ENCODE data around the gene HHAT. TPM values are rescaled to one million over a fixed set of nuclear protein-coding genes. Genes with fewer than 3 reads are reported as not detected.

HHAT gene
- total and polyA plus RNA-seq, 2 of the 4 experiments (the other 2 are of a cell fraction) = 1.7 to 2.5 TPM

GRCh38 chr1:210467440-210468043 lies 138.8 kb downstream of the HHAT start:
- DNase-seq = peak; percentile 1
- ChIA-PET POLR2A (ENCODE audit: unreplicated experiment) (no interaction called here), CTCF (no interaction called here)
- Histone ChIP-seq H3K56ac (ENCODE audit: extremely low read depth, insufficient read depth, low read length) (no peak overlapping the region), H3K36me3 (ENCODE audit: control insufficient read depth, insufficient read depth, low read length) (no peaks in the 10 kb centered on the region), H2BK120ac (ENCODE audit: low read depth, low read length) (no peak overlapping the region), H3K18ac (ENCODE audit: low read depth, low read length) (no peak overlapping the region), H4K20me1 (ENCODE audit: insufficient read depth, low read length) (no peaks in the 10 kb centered on the region), H4K5ac (ENCODE audit: low read depth, low read length) (no peak overlapping the region), H3K4me1 (ENCODE audit: control insufficient read depth, insufficient read depth, low read length) (no peaks in the 10 kb centered on the region), H3K23ac (ENCODE audit: low read depth, low read length) (no peak overlapping the region), H2AK9ac (replicated peaks; ENCODE audit: low read depth, low read length, poor library complexity) (no peak overlapping the region), H3K9ac (ENCODE audit: low read depth, low read length) (no peak overlapping the region), H4K8ac (ENCODE audit: low read depth in 2 of 2, low read length in 2 of 2) (no peak overlapping the region), H3K4me3 (ENCODE audit: insufficient read depth, low read depth, low read length) (no peak overlapping the region), H2BK5ac (ENCODE audit: low read depth, low read length, poor library complexity, severe bottlenecking) (no peak overlapping the region), H3K14ac (replicated peaks; ENCODE audit: low read depth, low read length) (no peak overlapping the region), H3K4me2 (ENCODE audit: low read depth, low read length) (no peak overlapping the region), H4K91ac (ENCODE audit: insufficient read depth, low read depth, low read length) (no peak overlapping the region), H3K4ac (ENCODE audit: low read depth, low read length) (no peak overlapping the region), H3K27me3 (ENCODE audit: control insufficient read depth, insufficient read depth, low read length) (no peaks in the 10 kb centered on the region; the same call in 1 of the 2 replicates), H3K9me3 (ENCODE audit: control insufficient read depth, insufficient read depth, low read length) (no peaks in the 10 kb centered on the region), H2AK5ac (ENCODE audit: low read depth, low read length) (no peak overlapping the region), H2BK20ac (ENCODE audit: low read depth, low read length) (no peak overlapping the region), H3K9me1 (ENCODE audit: insufficient read depth, low read length) (no peaks in the 10 kb centered on the region), H3K27ac (ENCODE audit: insufficient read depth, low read length) (no peak overlapping the region), H3K79me1 (ENCODE audit: low read depth in 1 of 2, low read length in 2 of 2) (no peaks in the 10 kb centered on the region), H2AFZ (replicated peaks; ENCODE audit: low read length, poor library complexity) (no peak overlapping the region), H2BK15ac (ENCODE audit: low read depth, low read length) (no peak overlapping the region)
- no peak for ATAC-seq (ENCODE audit: low read depth)
- intact Hi-C loops (cut with micrococcal nuclease) (no loop called here), dilution Hi-C loops (cut with HindIII; ENCODE audit: low sequenced_read_pairs, unreplicated experiment) (no loop called here), in situ Hi-C loops (cut with MboI; ENCODE audit: low sequenced_read_pairs) (no loop called here)
- no peak for TF ChIP-seq POLR2A (IDR thresholded peaks at IDR 0.05; ENCODE audit: low read depth, low read length)
- no peak for TF ChIP-seq BHLHE40 (IDR thresholded peaks at IDR 0.05; ENCODE audit: low read depth, low read length)
- TF ChIP-seq MAFK (IDR thresholded peaks at IDR 0.05; ENCODE audit: low read depth, low read length) = no peak
- TF ChIP-seq RFX5 (IDR thresholded peaks at IDR 0.05; ENCODE audit: low read depth, low read length) = no peak
- TF ChIP-seq RCOR1 (IDR thresholded peaks at IDR 0.05; ENCODE audit: insufficient replicate concordance, low read length) = no peak
- no peak for TF ChIP-seq USF2 (IDR thresholded peaks at IDR 0.05; ENCODE audit: low read depth, low read length)
- TF ChIP-seq ELK1 (IDR thresholded peaks at IDR 0.05; ENCODE audit: borderline replicate concordance, low read depth, low read length) = no peak
- peak; percentile 61; the same call in 1 of the 2 replicates for TF ChIP-seq CEBPB (IDR thresholded peaks at IDR 0.05; ENCODE audit: low read depth, low read length)
- WGBS, 2 experiments (ENCODE audit: extremely low coverage in 2 of 2, insufficient read length in 1 of 2) = no CpG with 5 or more reads among the region's 2 CpGs
- BruUV-seq (replicated peaks) = no TSS peak
